Neural cell (in vitro differentiated cells): ENCODE results near the gene LGALS1.

Experiments
- EP300 ChIP-seq: fragments of 450-650 bp; conservative IDR thresholded peaks from 2 replicates; pipeline ENCODE4 v1.6.1; 2014; ENCODE audit warnings: antibody characterized with exemption, mild to moderate bottlenecking, moderate library complexity; ENCODE audit not compliant: poor library complexity, severe bottlenecking
- EZH2 ChIP-seq: fragments of 200-600, 300-800 bp; shearing (Covaris generic), sonication (generic); IDR thresholded peaks from 2 replicates; pipeline ENCODE4 v1.6.1; 2014; ENCODE audit warnings: antibody characterized with exemption, low read length, borderline replicate concordance, mild to moderate bottlenecking; ENCODE audit not compliant: insufficient read depth, poor library complexity, severe bottlenecking
- MXI1 ChIP-seq: fragments of 450-650 bp; conservative IDR thresholded peaks from 2 replicates; pipeline ENCODE4 v1.6.1; 2014; ENCODE audit warnings: antibody characterized with exemption, mild to moderate bottlenecking; ENCODE audit not compliant: poor library complexity, severe bottlenecking
- POLR2AphosphoS5 ChIP-seq: IDR thresholded peaks from 2 replicates; pipeline ENCODE4 v1.6.1; 2012
- RAD21 ChIP-seq: fragments of 450-650 bp; conservative IDR thresholded peaks from 2 replicates; pipeline ENCODE4 v1.6.1; 2014; ENCODE audit warnings: antibody characterized with exemption, mild to moderate bottlenecking, moderate library complexity
- REST ChIP-seq: IDR thresholded peaks from 2 replicates; pipeline ENCODE4 v1.6.1; 2012; ENCODE audit warnings: borderline replicate concordance
- SMC3 ChIP-seq: fragments of 450-650 bp; conservative IDR thresholded peaks from 2 replicates; pipeline ENCODE4 v1.6.1; 2014; ENCODE audit warnings: antibody characterized with exemption, mild to moderate bottlenecking, moderate library complexity; ENCODE audit not compliant: poor library complexity
- TAF1 ChIP-seq: IDR thresholded peaks from 2 replicates; pipeline ENCODE4 v1.6.1; 2012; ENCODE audit warnings: low read depth
- TF ChIP-seq, protein P1 (sequence below): fragments of 450-650 bp; IDR thresholded peaks from 2 replicates; pipeline ENCODE4 v1.5.1; 2014; ENCODE audit warnings: antibody characterized with exemption, mild to moderate bottlenecking, moderate library complexity; ENCODE audit not compliant: poor library complexity, severe bottlenecking

- TF ChIP-seq EP300 (no peak), EZH2 (no peak), TAF1 (no peak), POLR2AphosphoS5 (no peak), MXI1 (no peak), REST (no peak), SMC3 (peak; percentile 80), RAD21 (peak; percentile 69)
- TF ChIP-seq, protein P1, sequence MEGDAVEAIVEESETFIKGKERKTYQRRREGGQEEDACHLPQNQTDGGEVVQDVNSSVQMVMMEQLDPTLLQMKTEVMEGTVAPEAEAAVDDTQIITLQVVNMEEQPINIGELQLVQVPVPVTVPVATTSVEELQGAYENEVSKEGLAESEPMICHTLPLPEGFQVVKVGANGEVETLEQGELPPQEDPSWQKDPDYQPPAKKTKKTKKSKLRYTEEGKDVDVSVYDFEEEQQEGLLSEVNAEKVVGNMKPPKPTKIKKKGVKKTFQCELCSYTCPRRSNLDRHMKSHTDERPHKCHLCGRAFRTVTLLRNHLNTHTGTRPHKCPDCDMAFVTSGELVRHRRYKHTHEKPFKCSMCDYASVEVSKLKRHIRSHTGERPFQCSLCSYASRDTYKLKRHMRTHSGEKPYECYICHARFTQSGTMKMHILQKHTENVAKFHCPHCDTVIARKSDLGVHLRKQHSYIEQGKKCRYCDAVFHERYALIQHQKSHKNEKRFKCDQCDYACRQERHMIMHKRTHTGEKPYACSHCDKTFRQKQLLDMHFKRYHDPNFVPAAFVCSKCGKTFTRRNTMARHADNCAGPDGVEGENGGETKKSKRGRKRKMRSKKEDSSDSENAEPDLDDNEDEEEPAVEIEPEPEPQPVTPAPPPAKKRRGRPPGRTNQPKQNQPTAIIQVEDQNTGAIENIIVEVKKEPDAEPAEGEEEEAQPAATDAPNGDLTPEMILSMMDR, result peak; percentile 85
These were observed 32.1 kb upstream of the LGALS1 start for GRCh38 chr22:37643225-37643847.
